ENCODE results near the gene MMS19. TPM values are rescaled to one million over a fixed set of nuclear protein-coding genes. Genes with fewer than 3 reads are reported as not detected.
A peak's percentile ranks its signal among the peaks of the same experiment; 100 is the strongest.

Gene MMS19, protein sequence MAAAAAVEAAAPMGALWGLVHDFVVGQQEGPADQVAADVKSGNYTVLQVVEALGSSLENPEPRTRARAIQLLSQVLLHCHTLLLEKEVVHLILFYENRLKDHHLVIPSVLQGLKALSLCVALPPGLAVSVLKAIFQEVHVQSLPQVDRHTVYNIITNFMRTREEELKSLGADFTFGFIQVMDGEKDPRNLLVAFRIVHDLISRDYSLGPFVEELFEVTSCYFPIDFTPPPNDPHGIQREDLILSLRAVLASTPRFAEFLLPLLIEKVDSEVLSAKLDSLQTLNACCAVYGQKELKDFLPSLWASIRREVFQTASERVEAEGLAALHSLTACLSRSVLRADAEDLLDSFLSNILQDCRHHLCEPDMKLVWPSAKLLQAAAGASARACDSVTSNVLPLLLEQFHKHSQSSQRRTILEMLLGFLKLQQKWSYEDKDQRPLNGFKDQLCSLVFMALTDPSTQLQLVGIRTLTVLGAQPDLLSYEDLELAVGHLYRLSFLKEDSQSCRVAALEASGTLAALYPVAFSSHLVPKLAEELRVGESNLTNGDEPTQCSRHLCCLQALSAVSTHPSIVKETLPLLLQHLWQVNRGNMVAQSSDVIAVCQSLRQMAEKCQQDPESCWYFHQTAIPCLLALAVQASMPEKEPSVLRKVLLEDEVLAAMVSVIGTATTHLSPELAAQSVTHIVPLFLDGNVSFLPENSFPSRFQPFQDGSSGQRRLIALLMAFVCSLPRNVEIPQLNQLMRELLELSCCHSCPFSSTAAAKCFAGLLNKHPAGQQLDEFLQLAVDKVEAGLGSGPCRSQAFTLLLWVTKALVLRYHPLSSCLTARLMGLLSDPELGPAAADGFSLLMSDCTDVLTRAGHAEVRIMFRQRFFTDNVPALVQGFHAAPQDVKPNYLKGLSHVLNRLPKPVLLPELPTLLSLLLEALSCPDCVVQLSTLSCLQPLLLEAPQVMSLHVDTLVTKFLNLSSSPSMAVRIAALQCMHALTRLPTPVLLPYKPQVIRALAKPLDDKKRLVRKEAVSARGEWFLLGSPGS
- total RNA-seq (2022) = 105 and 112 TPM in 2 replicates
- Bru-seq, nascent RNA = percentile 82 among the genes with signal in this experiment
- percentile 80 among the genes with signal in this experiment for BruChase-seq, experiment 1, labeled RNA remaining after a 2-hour chase
- BruChase-seq, experiment 2, labeled RNA remaining after a 6-hour chase = percentile 83 among the genes with signal in this experiment
- long read RNA-seq, transcript MMS19-209 (31 exons, 3,797 nt) = major isoform, 28 of 81 reads
- long read RNA-seq, partial matches to known transcripts = 19 of 81 reads
- long read RNA-seq, other reads (novel, unspliced or antisense) = 33 of 81 reads

GRCh38 chr10:97498076-97498840 is at the start of gene MMS19:
TSS of gene MMS19 (minus strand) at chr10:97498422. CDS start at chr10:97498384, 38 bp downstream.
- BruUV-seq (replicated peaks) = TSS peak; percentile 20
- H3K4me1 Mint-ChIP-seq (ENCODE audit: low read depth, unreplicated experiment) = peaks cover 25% of the 10 kb centered on the region

DNA sequence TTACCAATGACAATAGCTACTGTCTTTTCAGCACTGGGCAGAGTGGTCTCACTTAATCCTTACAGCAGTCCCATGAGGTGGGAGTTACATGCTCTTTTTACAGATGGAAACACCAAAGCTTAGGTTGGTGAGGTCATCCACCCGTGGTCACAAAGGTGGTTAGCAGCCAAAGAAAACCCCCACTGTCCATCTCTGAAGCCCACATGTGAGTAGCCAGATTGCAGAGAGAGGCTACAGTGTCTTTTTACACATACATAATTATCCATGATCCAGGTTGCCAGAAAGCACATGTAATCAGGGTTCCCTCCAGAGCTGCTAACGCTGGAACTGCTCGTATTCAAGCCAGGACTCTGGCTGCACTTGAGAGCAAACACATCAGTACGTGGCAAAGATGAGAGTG is 49.7 kb upstream of the MMS19 start:
- DNase-seq = no peak
- H3K4me3 ChIP-seq (ENCODE audit: low read depth, low read length) = no peak overlapping the region
- no peaks in the 10 kb centered on the region for H3K9me3 Mint-ChIP-seq (ENCODE audit: unreplicated experiment)
- TF ChIP-seq CTCF (IDR thresholded peaks at IDR 0.05; ENCODE audit: insufficient read depth in 1 of 2, low read depth in 1 of 2, low read length in 1 of 2, severe bottlenecking in 1 of 2, unreplicated experiment in 1 of 2) = no peak
- ChIA-PET CTCF (no interaction called here), POLR2A (no interaction called here)
- H3K27me3 Mint-ChIP-seq (ENCODE audit: insufficient read depth, unreplicated experiment) = no peaks in the 10 kb centered on the region
- intact Hi-C loops (cut with micrococcal nuclease; ENCODE audit: unreplicated experiment) = no loop called here
- H3K27me3 ChIP-seq (replicated peaks; ENCODE audit: control insufficient read depth, insufficient read depth, low read length) = no peaks in the 10 kb centered on the region
- no peaks in the 10 kb centered on the region for H3K36me3 ChIP-seq (ENCODE audit: control insufficient read depth, insufficient read depth, low read length)
- H3K27ac Mint-ChIP-seq (ENCODE audit: unreplicated experiment) = no peak overlapping the region
- H3K4me3 Mint-ChIP-seq (ENCODE audit: unreplicated experiment) = no peak overlapping the region
- H3K4me1 ChIP-seq = peaks cover 7% of the 10 kb centered on the region
- no peaks in the 10 kb centered on the region for H3K9me3 ChIP-seq
- no peaks in the 10 kb centered on the region for H3K36me3 Mint-ChIP-seq (ENCODE audit: insufficient read depth, unreplicated experiment)
- BruUV-seq (replicated peaks) = no TSS peak
- H3K4me1 Mint-ChIP-seq (ENCODE audit: low read depth, unreplicated experiment) = peaks cover 13% of the 10 kb centered on the region

More at GRCh38 chr10:97498076-97498840, at the start of gene MMS19:
- ChIA-PET POLR2A (interaction anchor here (0.6 to 0.8 kb wide), 3 partner anchors 36 to 165 kb away, joined by 3 read pairs; partner anchors contain the start of gene RRP12), CTCF (interaction anchor here (0.6 to 1.6 kb wide), 6 partner anchors 9 to 75 kb away, joined by 3 to 8 read pairs (median 4); partner anchors contain the start of gene ANKRD2)
- Histone ChIP-seq H3K4me1 (peaks cover 23% of the 10 kb centered on the region), H3K9me3 (no peaks in the 10 kb centered on the region), H3K4me3 (ENCODE audit: low read depth, low read length) (peak within 1 kb of the TSS; percentile 71), H3K36me3 (ENCODE audit: control insufficient read depth, insufficient read depth, low read length) (no peaks in the 10 kb centered on the region), H3K27me3 (replicated peaks; ENCODE audit: control insufficient read depth, insufficient read depth, low read length) (no peaks in the 10 kb centered on the region)
- DNase-seq = peak; percentile 99 to 100
- Mint-ChIP-seq H3K27ac (ENCODE audit: unreplicated experiment) (peak within 1 kb of the TSS; percentile 91), H3K27me3 (ENCODE audit: insufficient read depth, unreplicated experiment) (no peaks in the 10 kb centered on the region), H3K4me3 (ENCODE audit: unreplicated experiment) (peak within 1 kb of the TSS; percentile 91), H3K36me3 (ENCODE audit: insufficient read depth, unreplicated experiment) (peaks cover 14% of the 10 kb centered on the region), H3K9me3 (ENCODE audit: unreplicated experiment) (no peaks in the 10 kb centered on the region)
- no peak for TF ChIP-seq CTCF (IDR thresholded peaks at IDR 0.05; ENCODE audit: insufficient read depth in 1 of 2, low read depth in 1 of 2, low read length in 1 of 2, severe bottlenecking in 1 of 2, unreplicated experiment in 1 of 2)
- intact Hi-C loops (cut with micrococcal nuclease; ENCODE audit: unreplicated experiment) = loop anchor here (1.0 to 5.0 kb wide), 4 partner anchors 35 to 166 kb away; partner anchors contain the start of genes EXOSC1, FRAT2 and ZDHHC16
